BJ (cell line): ENCODE results near the gene SCARB1. TPM values are rescaled to one million over a fixed set of nuclear protein-coding genes. Genes with fewer than 3 reads are reported as not detected.
"Not testable (repeated sequence)": the region's sequence is repeated elsewhere in the genome, so short reads cannot be mapped to it uniquely, and the experiment has no call there.

Experiments
- CTCF ChIA-PET: fragments of 350-600 bp; formaldehyde crosslinking; extraction: SDS; loops from one replicate; lab custom pipeline; 2021; ENCODE audit warnings: antibody characterized with exemption, inconsistent platforms; lab: Yijun Ruan, JAX
- POLR2A ChIA-PET: fragments of 300-600 bp; sonication (Branson Sonifier 250); formaldehyde crosslinking; extraction: SDS; loops from one replicate; lab custom pipeline; 2021; ENCODE audit warnings: antibody characterized with exemption; lab: Charles Lee
- DNase-seq: peaks from one replicate; pipeline ENCODE4 v3.0.0-alpha.2; 2011; ENCODE audit warnings: low read depth
- H3K27me3 ChIP-seq: 2 replicates; pipeline ENCODE4 v1.6.0; 2011; ENCODE audit warnings: low read length; ENCODE audit not compliant: control insufficient read depth, insufficient read depth
- H3K36me3 ChIP-seq: 2 replicates; pipeline ENCODE4 v1.5.1; 2011; ENCODE audit warnings: low read length; ENCODE audit not compliant: control insufficient read depth, insufficient read depth
- H3K4me3 ChIP-seq: 2 replicates; pipeline ENCODE4 v1.5.1; 2011; ENCODE audit warnings: low read depth, mild to moderate bottlenecking, control low read depth, low read length
- CTCF ChIP-seq: IDR thresholded peaks from 2 replicates; pipeline ENCODE4 v1.5.1; 2011; ENCODE audit warnings: low read depth, mild to moderate bottlenecking, control low read depth, inconsistent platforms, low read length, moderate library complexity; ENCODE audit not compliant: insufficient read depth
- polyA plus RNA-seq: library from polyadenylated mRNA; depleted of rRNA; stranded (reverse); fragments of >200 nt; gene quantifications from 2 replicates; pipeline ENCODE4 v1.2.3, GENCODE V29; 2011

The SCARB1 gene
- polyA plus RNA-seq, 1 experiment: 38.4 TPM

GRCh38 chr12:124901003-124901402 lies 37.3 kb upstream of the SCARB1 start:
- CTCF ChIA-PET: interaction anchor here (1.0 kb wide), 1 partner anchor 12 kb away, joined by 3 read pairs; no protein-coding TSS in a partner anchor

GRCh38 chr12:124900345-124900795 lies 36.7 kb upstream of the SCARB1 start:
- CTCF ChIA-PET: interaction anchor here (1.0 to 1.5 kb wide), 3 partner anchors 11 to 113 kb away, joined by 3 to 7 read pairs (median 3); no protein-coding TSS in a partner anchor

More at GRCh38 chr12:124901003-124901402, 37.3 kb upstream of the SCARB1 start:
- Histone ChIP-seq H3K36me3 (no peaks in the 10 kb centered on the region), H3K27me3 (no peaks in the 10 kb centered on the region), H3K4me3 (no peak overlapping the region)
- POLR2A ChIA-PET: no interaction called here
- TF ChIP-seq CTCF: no peak
- no peak for DNase-seq

GRCh38 chr12:124898923-124899294 lies 35.2 kb upstream of the SCARB1 start:
- TF ChIP-seq CTCF: no peak
- no peak overlapping the region for H3K4me3 ChIP-seq
- no peaks in the 10 kb centered on the region for H3K27me3 ChIP-seq
- H3K36me3 ChIP-seq: no peaks in the 10 kb centered on the region
- ChIA-PET POLR2A (no interaction called here), CTCF (interaction anchor here (1.4 to 1.5 kb wide), 2 partner anchors 42 to 112 kb away, joined by 3 to 7 read pairs; no protein-coding TSS in a partner anchor)
- no peak for DNase-seq

More at GRCh38 chr12:124900345-124900795, 36.7 kb upstream of the SCARB1 start:
- H3K27me3 ChIP-seq, H3K36me3 ChIP-seq, POLR2A ChIA-PET, H3K4me3 ChIP-seq, DNase-seq: not testable (repeated sequence)

- POLR2A ChIA-PET: no interaction called here
- H3K27me3 ChIP-seq: no peaks in the 10 kb centered on the region
- TF ChIP-seq CTCF: peak; percentile 58
- no peak for DNase-seq
- no peaks in the 10 kb centered on the region for H3K36me3 ChIP-seq
- CTCF ChIA-PET: interaction anchor here (0.5 kb wide), 1 partner anchor 488 kb away, joined by 3 read pairs; no protein-coding TSS in a partner anchor
- no peak overlapping the region for H3K4me3 ChIP-seq
Observed at GRCh38 chr12:124898200-124898922, 34.7 kb upstream of the SCARB1 start.

- no peaks in the 10 kb centered on the region for H3K36me3 ChIP-seq
- POLR2A ChIA-PET: no interaction called here
- H3K27me3 ChIP-seq: no peaks in the 10 kb centered on the region
- CTCF ChIA-PET: interaction anchor here (1.0 kb wide), 1 partner anchor 44 kb away, joined by 4 read pairs; no protein-coding TSS in a partner anchor
- no peak for DNase-seq
- TF ChIP-seq CTCF: no peak
- no peak overlapping the region for H3K4me3 ChIP-seq
Observed at GRCh38 chr12:124896461-124896860, 32.8 kb upstream of the SCARB1 start.
